ENCODE results near the gene PHOSPHO1.

PHOSPHO1 gene

GRCh38 chr17:49254066-49254465 is 23.5 kb upstream of the PHOSPHO1 start:
- Mint-ChIP-seq H3K9me3 (no peaks in the 10 kb centered on the region), H3K36me3 (no peaks in the 10 kb centered on the region), H3K4me1 (no peaks in the 10 kb centered on the region), H3K27ac (no peak overlapping the region), H3K4me3 (no peak overlapping the region), H3K27me3 (no peaks in the 10 kb centered on the region)

GRCh38 chr17:49252148-49252695 is 21.6 kb upstream of the PHOSPHO1 start:
- Mint-ChIP-seq H3K27me3 (no peaks in the 10 kb centered on the region), H3K9me3 (no peaks in the 10 kb centered on the region), H3K4me1 (no peaks in the 10 kb centered on the region), H3K36me3 (no peaks in the 10 kb centered on the region), H3K4me3 (no peak overlapping the region), H3K27ac (no peak overlapping the region)

- H3K9me3 Mint-ChIP-seq = no peaks in the 10 kb centered on the region
- no peaks in the 10 kb centered on the region for H3K4me1 Mint-ChIP-seq
- no peak overlapping the region for H3K27ac Mint-ChIP-seq
- no peaks in the 10 kb centered on the region for H3K36me3 Mint-ChIP-seq
- no peak overlapping the region for H3K4me3 Mint-ChIP-seq
- H3K27me3 Mint-ChIP-seq = no peaks in the 10 kb centered on the region
These were observed 19.4 kb upstream of the PHOSPHO1 start for GRCh38 chr17:49249890-49250522.

GRCh38 chr17:49249292-49249794 is 18.8 kb upstream of the PHOSPHO1 start:
- Mint-ChIP-seq H3K4me3 (no peak overlapping the region), H3K4me1 (no peaks in the 10 kb centered on the region), H3K36me3 (no peaks in the 10 kb centered on the region), H3K9me3 (no peaks in the 10 kb centered on the region), H3K27ac (no peak overlapping the region), H3K27me3 (no peaks in the 10 kb centered on the region)

- no peak overlapping the region for H3K4me3 Mint-ChIP-seq
- H3K27me3 Mint-ChIP-seq = no peaks in the 10 kb centered on the region
- no peaks in the 10 kb centered on the region for H3K36me3 Mint-ChIP-seq
- no peaks in the 10 kb centered on the region for H3K4me1 Mint-ChIP-seq
- H3K9me3 Mint-ChIP-seq = no peaks in the 10 kb centered on the region
- peak overlapping the region; percentile 5 for H3K27ac Mint-ChIP-seq
These were observed 17.4 kb upstream of the PHOSPHO1 start for GRCh38 chr17:49247944-49248343.

- H3K4me3 Mint-ChIP-seq = no peak overlapping the region
These were observed 14.3 kb upstream of the PHOSPHO1 start for GRCh38 chr17:49244839-49245238.

GRCh38 chr17:49242813-49243212 is 12.2 kb upstream of the PHOSPHO1 start:
- H3K27me3 Mint-ChIP-seq = no peaks in the 10 kb centered on the region
- no peak overlapping the region for H3K4me3 Mint-ChIP-seq
- no peaks in the 10 kb centered on the region for H3K9me3 Mint-ChIP-seq
- no peaks in the 10 kb centered on the region for H3K4me1 Mint-ChIP-seq
- no peaks in the 10 kb centered on the region for H3K36me3 Mint-ChIP-seq
- H3K27ac Mint-ChIP-seq = no peak overlapping the region

More at GRCh38 chr17:49244839-49245238, 14.3 kb upstream of the PHOSPHO1 start:
- Mint-ChIP-seq H3K4me1 (no peaks in the 10 kb centered on the region), H3K27me3 (no peaks in the 10 kb centered on the region), H3K36me3 (no peaks in the 10 kb centered on the region), H3K27ac (no peak overlapping the region), H3K9me3 (no peaks in the 10 kb centered on the region)

GRCh38 chr17:49241692-49242397 is 11.3 kb upstream of the PHOSPHO1 start:
- Mint-ChIP-seq H3K36me3 (no peaks in the 10 kb centered on the region), H3K9me3 (no peaks in the 10 kb centered on the region), H3K4me3 (no peak overlapping the region), H3K27me3 (no peaks in the 10 kb centered on the region), H3K27ac (no peak overlapping the region), H3K4me1 (no peaks in the 10 kb centered on the region)

GRCh38 chr17:49241040-49241439 is 10.5 kb upstream of the PHOSPHO1 start:
- no peaks in the 10 kb centered on the region for H3K27me3 Mint-ChIP-seq
- H3K36me3 Mint-ChIP-seq = no peaks in the 10 kb centered on the region
- no peaks in the 10 kb centered on the region for H3K9me3 Mint-ChIP-seq
- no peak overlapping the region for H3K4me3 Mint-ChIP-seq
- H3K27ac Mint-ChIP-seq = no peak overlapping the region
- H3K4me1 Mint-ChIP-seq = no peaks in the 10 kb centered on the region

- H3K4me1 Mint-ChIP-seq = no peaks in the 10 kb centered on the region
- no peaks in the 10 kb centered on the region for H3K9me3 Mint-ChIP-seq
- H3K36me3 Mint-ChIP-seq = no peaks in the 10 kb centered on the region
- no peak overlapping the region for H3K4me3 Mint-ChIP-seq
- no peak overlapping the region for H3K27ac Mint-ChIP-seq
- no peaks in the 10 kb centered on the region for H3K27me3 Mint-ChIP-seq
These were observed 10.0 kb upstream of the PHOSPHO1 start for GRCh38 chr17:49240619-49241018.

- Mint-ChIP-seq H3K9me3 (no peaks in the 10 kb centered on the region), H3K4me1 (no peaks in the 10 kb centered on the region), H3K27ac (no peak overlapping the region), H3K27me3 (no peaks in the 10 kb centered on the region), H3K4me3 (no peak overlapping the region), H3K36me3 (no peaks in the 10 kb centered on the region)
These were observed 9.4 kb upstream of the PHOSPHO1 start for GRCh38 chr17:49239963-49240362.

- H3K9me3 Mint-ChIP-seq = no peaks in the 10 kb centered on the region
- H3K27ac Mint-ChIP-seq = no peak overlapping the region
- no peaks in the 10 kb centered on the region for H3K36me3 Mint-ChIP-seq
These were observed 5.3 kb upstream of the PHOSPHO1 start for GRCh38 chr17:49235896-49236295.

GRCh38 chr17:49234509-49235080 is 4.0 kb upstream of the PHOSPHO1 start:
- Mint-ChIP-seq H3K27ac (no peak overlapping the region), H3K4me3 (no peak overlapping the region), H3K9me3 (no peaks in the 10 kb centered on the region), H3K27me3 (peaks cover 1% of the 10 kb centered on the region), H3K4me1 (peaks cover 6% of the 10 kb centered on the region), H3K36me3 (no peaks in the 10 kb centered on the region)

More at GRCh38 chr17:49235896-49236295, 5.3 kb upstream of the PHOSPHO1 start:
- H3K27me3 Mint-ChIP-seq = peaks cover 1% of the 10 kb centered on the region
- H3K4me1 Mint-ChIP-seq = peaks cover 4% of the 10 kb centered on the region
- H3K4me3 Mint-ChIP-seq = no peak overlapping the region

- Mint-ChIP-seq H3K36me3 (no peaks in the 10 kb centered on the region), H3K4me1 (peaks cover 9% of the 10 kb centered on the region), H3K9me3 (no peaks in the 10 kb centered on the region), H3K4me3 (peak overlapping the region; percentile 90), H3K27me3 (peaks cover 1% of the 10 kb centered on the region), H3K27ac (no peak overlapping the region)
These were observed 942 bp upstream of the PHOSPHO1 start for GRCh38 chr17:49231563-49231894.

GRCh38 chr17:49229805-49230600 is 584 bp downstream of the PHOSPHO1 start:
- H3K4me3 Mint-ChIP-seq = peak overlapping the region; percentile 90
- H3K27me3 Mint-ChIP-seq = peaks cover 1% of the 10 kb centered on the region
- H3K36me3 Mint-ChIP-seq = no peaks in the 10 kb centered on the region

More at GRCh38 chr17:49229805-49230600, 584 bp downstream of the PHOSPHO1 start:
- Mint-ChIP-seq H3K4me1 (peaks cover 14% of the 10 kb centered on the region), H3K9me3 (no peaks in the 10 kb centered on the region), H3K27ac (no peak overlapping the region)

All from activated naive CD4-positive, alpha-beta T cell treated with anti-CD3 and anti-CD28 coated beads, Interleukin-2, amount 50 U/mL, for 24 hours (primary cell).